HepG2 (cell line): Measurements from ENCODE around the gene AEN. TPM values are rescaled to one million over a fixed set of nuclear protein-coding genes. Genes with fewer than 3 reads are reported as not detected.

Source experiments
- ATAC-seq: fragments of 200-7000 bp; cut with Tn5 transposase; 3 replicates; pipeline ENCODE4 v1.9.1; 2020; ENCODE audit warnings: mild to moderate bottlenecking, moderate library complexity
- BruUV-seq: library from RNA; stranded (reverse); fragments of 400-500 nt; replicated peaks from 2 replicates; lab custom pipeline; 2021; lab: Mats Ljungman, UMichigan
- CTCF ChIA-PET: fragments of 300-600 bp; formaldehyde crosslinking; extraction: SDS; loops from one replicate; lab custom pipeline; 2021; ENCODE audit warnings: low total read pairs, inconsistent platforms, low intra/inter-chr PET ratio; lab: Yijun Ruan, JAX
- POLR2A ChIA-PET: fragments of 350-600 bp; sonication (Branson Sonifier 250); formaldehyde crosslinking; loops from one replicate; lab custom pipeline; 2020; ENCODE audit warnings: antibody characterized with exemption, inconsistent platforms; lab: Yijun Ruan, JAX
- DNase-seq: peaks from one replicate; pipeline ENCODE4 v3.0.0-alpha.2; 2015; ENCODE audit warnings: low spot score
- FAIRE-seq: peaks from 3 replicates; lab custom pipeline; 2011; peaks lifted over from hg19 to GRCh38; lab: Jason Lieb, UNC
- H2AFZ ChIP-seq: one replicate; pipeline ENCODE4 v1.6.1; 2011; ENCODE audit warnings: low read length, inconsistent platforms
- H3K27ac ChIP-seq: fragments of 300-600 bp; 3 replicates; pipeline ENCODE4 v1.8.0; 2011; ENCODE audit warnings: mixed run types, mild to moderate bottlenecking, mixed read lengths, low read length, inconsistent platforms; ENCODE audit not compliant: insufficient read depth; ENCODE audit errors: extremely low read length
- H3K27me3 ChIP-seq, 2 experiments: fragments of 200-600 bp in 1 of 2; 2 replicates in 1 of 2; 3 replicates in 1 of 2; pipeline versions ENCODE4 v1.6.0 to v1.8.0; 2011; ENCODE audit warnings: low read length in 2 of 2, mild to moderate bottlenecking in 2 of 2, moderate library complexity in 2 of 2, inconsistent platforms in 1 of 2; ENCODE audit not compliant: insufficient read depth in 2 of 2, control insufficient read depth in 1 of 2
- H3K36me3 ChIP-seq, 2 experiments: fragments of 200-600 bp in 1 of 2; replicated peaks in 1 of 2; 2 replicates in 1 of 2; 3 replicates in 1 of 2; pipeline versions ENCODE4 v1.5.1 to v1.8.0; 2011; ENCODE audit warnings: low read length in 2 of 2, inconsistent platforms in 1 of 2; ENCODE audit not compliant: insufficient read depth in 2 of 2, control insufficient read depth in 1 of 2
- H3K4me1 ChIP-seq: 2 replicates; pipeline ENCODE4 v1.5.1; 2012; ENCODE audit warnings: low read length, inconsistent platforms; ENCODE audit not compliant: insufficient read depth
- H3K4me2 ChIP-seq: 2 replicates; pipeline ENCODE4 v1.6.0; 2011; ENCODE audit warnings: low read depth, low read length, inconsistent platforms
- H3K4me3 ChIP-seq, 3 experiments: fragments of 200-600 bp in 1 of 3; sonication (generic), shearing (Covaris generic) in 1 of 3; replicated peaks in 1 of 3; 2 replicates each; pipeline ENCODE4 v1.5.1; 2011 to 2016; ENCODE audit warnings: low read length in 3 of 3, inconsistent platforms in 2 of 3, low read depth in 2 of 3, mild to moderate bottlenecking in 2 of 3, control low read depth in 1 of 3, mixed read lengths in 1 of 3; ENCODE audit not compliant: insufficient read depth in 1 of 3
- H3K79me2 ChIP-seq: one replicate; pipeline ENCODE4 v1.6.1; 2011; ENCODE audit warnings: low read length, inconsistent platforms; ENCODE audit not compliant: insufficient read depth
- H3K9ac ChIP-seq: 2 replicates; pipeline ENCODE4 v1.6.0; 2011; ENCODE audit warnings: mild to moderate bottlenecking, low read depth, low read length, inconsistent platforms; ENCODE audit not compliant: insufficient read depth
- H3K9me3 ChIP-seq: 2 replicates; pipeline ENCODE4 v1.5.1; 2012; ENCODE audit warnings: mild to moderate bottlenecking, low read length
- H4K20me1 ChIP-seq: 2 replicates; pipeline ENCODE4 v1.6.0; 2011; ENCODE audit warnings: inconsistent platforms, mild to moderate bottlenecking, low read length, moderate library complexity; ENCODE audit not compliant: insufficient read depth
- ASH2L ChIP-seq: fragments of 300-600, 200-600 bp; sonication (generic); IDR thresholded peaks from 2 replicates; pipeline ENCODE4 v1.7.0; 2017; ENCODE audit warnings: low read depth, mild to moderate bottlenecking, moderate library complexity, mixed read lengths, low read length; ENCODE audit not compliant: insufficient read length
- ELF1 ChIP-seq: sonication (generic); formaldehyde crosslinking; IDR thresholded peaks from 2 replicates; pipeline ENCODE4 v1.4.0; 2020; ENCODE audit warnings: missing genetic modification reagents
- SALL1 ChIP-seq: sonication (generic); formaldehyde crosslinking; IDR thresholded peaks from 2 replicates; pipeline ENCODE4 v1.8.0; 2022; ENCODE audit warnings: mild to moderate bottlenecking, missing genetic modification reagents
- SKIL ChIP-seq: sonication (generic); formaldehyde crosslinking; IDR thresholded peaks from 2 replicates; pipeline ENCODE4 v1.8.0; 2022; ENCODE audit warnings: missing genetic modification reagents, mild to moderate bottlenecking, moderate library complexity, borderline replicate concordance
- TRIM22 ChIP-seq: fragments of 450-650 bp; IDR thresholded peaks from 2 replicates; pipeline ENCODE4 v1.6.1; 2017
- ZBTB38 ChIP-seq: sonication (generic); formaldehyde crosslinking; IDR thresholded peaks from 2 replicates; pipeline ENCODE4 v1.5.1; 2020; ENCODE audit warnings: mild to moderate bottlenecking, missing genetic modification reagents
- ZNF205 ChIP-seq: IDR thresholded peaks from 2 replicates; pipeline ENCODE4 v1.6.1; 2018; ENCODE audit warnings: missing biosample characterization, missing genetic modification reagents
- ZNF547 ChIP-seq: sonication (generic); formaldehyde crosslinking; IDR thresholded peaks from 2 replicates; pipeline ENCODE4 v1.5.1; 2020; ENCODE audit warnings: mild to moderate bottlenecking, missing genetic modification reagents
- ZNF761 ChIP-seq: sonication (generic); formaldehyde crosslinking; conservative IDR thresholded peaks from 2 replicates; pipeline ENCODE4 v1.4.0; 2020; ENCODE audit warnings: mild to moderate bottlenecking, missing genetic modification reagents
- ZNF891 ChIP-seq: sonication (generic); formaldehyde crosslinking; IDR thresholded peaks from 2 replicates; pipeline ENCODE4 v1.5.0; 2020; ENCODE audit warnings: mild to moderate bottlenecking, missing genetic modification reagents
- WGBS: methylation state at CpG from one replicate; pipeline ENCODE4 v1.1.6; 2017; ENCODE audit warnings: low lambda C conversion rate; 5-methylcytosine and 5-hydroxymethylcytosine counted together
- in situ Hi-C: cut with HindIII; loops from 2 replicates; pipeline ENCODE4 v1.10.0; 2017; ENCODE audit warnings: low pct_unique_long_range_greater_than_20kb; ENCODE audit not compliant: extremely low pct_ligation_motif_present
- intact Hi-C: fragments of 100-400 bp; cut with micrococcal nuclease; formaldehyde crosslinking; loops from one replicate; pipeline ENCODE4 v1.10.0; 2022; ENCODE audit not compliant: unreplicated experiment
- polyA plus RNA-seq, 8 experiments: library from polyadenylated mRNA; depleted of rRNA in 3 of 8; stranded (reverse) in 7 of 8; unstranded in 1 of 8; fragments of >200 nt; fragmentation: Illumina TruSeq in 4 of 8; extraction: Trizol in 4 of 8; gene quantifications; 2 replicates each; pipeline versions ENCODE4 v1.2.1 to v1.2.3, GENCODE V29; 2011 to 2016; ENCODE audit warnings: low read depth in 4 of 8, missing spikeins in 1 of 8, mixed read lengths in 1 of 8; ENCODE audit not compliant: insufficient read depth in 1 of 8
- total RNA-seq, 5 experiments: library from RNA; depleted of rRNA; stranded (reverse); fragments of >200 nt; fragmentation: Illumina TruSeq; extraction: Trizol; gene quantifications; 2 replicates each; pipeline ENCODE4 v1.2.3, GENCODE V29; 2016; ENCODE audit warnings: low read depth in 1 of 5
- TF ChIP-seq, protein P1 (sequence below): sonication (generic); formaldehyde crosslinking; IDR thresholded peaks from 2 replicates; pipeline ENCODE4 v1.9.0; 2022; ENCODE audit warnings: missing genetic modification reagents, mild to moderate bottlenecking, borderline replicate concordance
- TF ChIP-seq, protein P2 (sequence below): sonication (generic); formaldehyde crosslinking; IDR thresholded peaks from 2 replicates; pipeline ENCODE4 v1.4.0; 2020; ENCODE audit warnings: missing genetic modification reagents, borderline replicate concordance
- TF ChIP-seq, protein P3 (sequence below): sonication (generic); formaldehyde crosslinking; IDR thresholded peaks from 2 replicates; pipeline ENCODE4 v1.9.0; 2022; ENCODE audit warnings: low read depth, missing genetic modification reagents

AEN gene
- total and polyA plus RNA-seq, 2 of the 13 experiments (the other 11 are each of a cell fraction or from before 2014, with no cell fraction given), result 51.3 to 118 TPM

GRCh38 chr15:88681610-88682221 is 60.6 kb downstream of the AEN start:
- DNase-seq (peak; percentile 79), ATAC-seq (peak; percentile 99), FAIRE-seq (peak; percentile 74)
- intact Hi-C loops, result no loop called here
- peak overlapping the region; percentile 67 for H2AFZ ChIP-seq
- H3K79me2 ChIP-seq, result no peaks in the 10 kb centered on the region
- in situ Hi-C loops, result no loop called here
- peak overlapping the region; percentile 54 for H3K27ac ChIP-seq
- H3K4me2 ChIP-seq, result peak overlapping the region; percentile 93
- H4K20me1 ChIP-seq, result no peaks in the 10 kb centered on the region
- BruUV-seq, result no TSS peak
- H3K4me1 ChIP-seq, result peaks cover 27% of the 10 kb centered on the region
- H3K9me3 ChIP-seq, result no peaks in the 10 kb centered on the region
- H3K9ac ChIP-seq, result peak overlapping the region; percentile 54
- WGBS, result 3% methylated on average over 6 of the region's 13 CpGs
- POLR2A ChIA-PET, result interaction anchor here (1.9 kb wide), 1 partner anchor 43 kb away, joined by 5 read pairs; the partner anchor contains the start of gene ISG20
- no peaks in the 10 kb centered on the region for H3K36me3 ChIP-seq
- CTCF ChIA-PET, result no interaction called here
- peak overlapping the region; percentile 36 to 66 (median 38); a peak in 5 of 6 replicates for H3K4me3 ChIP-seq
- peaks cover 0 to 5% of the 10 kb centered on the region in 2 experiments; a peak in 1 of 5 replicates for H3K27me3 ChIP-seq
- TF ChIP-seq, protein P1, sequence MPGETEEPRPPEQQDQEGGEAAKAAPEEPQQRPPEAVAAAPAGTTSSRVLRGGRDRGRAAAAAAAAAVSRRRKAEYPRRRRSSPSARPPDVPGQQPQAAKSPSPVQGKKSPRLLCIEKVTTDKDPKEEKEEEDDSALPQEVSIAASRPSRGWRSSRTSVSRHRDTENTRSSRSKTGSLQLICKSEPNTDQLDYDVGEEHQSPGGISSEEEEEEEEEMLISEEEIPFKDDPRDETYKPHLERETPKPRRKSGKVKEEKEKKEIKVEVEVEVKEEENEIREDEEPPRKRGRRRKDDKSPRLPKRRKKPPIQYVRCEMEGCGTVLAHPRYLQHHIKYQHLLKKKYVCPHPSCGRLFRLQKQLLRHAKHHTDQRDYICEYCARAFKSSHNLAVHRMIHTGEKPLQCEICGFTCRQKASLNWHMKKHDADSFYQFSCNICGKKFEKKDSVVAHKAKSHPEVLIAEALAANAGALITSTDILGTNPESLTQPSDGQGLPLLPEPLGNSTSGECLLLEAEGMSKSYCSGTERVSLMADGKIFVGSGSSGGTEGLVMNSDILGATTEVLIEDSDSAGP (CRISPR knock-in tag), result peak; percentile 81; the same call in 1 of the 2 replicates
- peak; percentile 57 for TF ChIP-seq SALL1
- TF ChIP-seq ZNF547 (CRISPR knock-in tag), result peak; percentile 26; the same call in 1 of the 2 replicates
- 0 out of 2 replicates have a peak, but pooled peaks have one; percentile 11 for TF ChIP-seq SKIL (CRISPR knock-in tag)
- TF ChIP-seq, protein P2, sequence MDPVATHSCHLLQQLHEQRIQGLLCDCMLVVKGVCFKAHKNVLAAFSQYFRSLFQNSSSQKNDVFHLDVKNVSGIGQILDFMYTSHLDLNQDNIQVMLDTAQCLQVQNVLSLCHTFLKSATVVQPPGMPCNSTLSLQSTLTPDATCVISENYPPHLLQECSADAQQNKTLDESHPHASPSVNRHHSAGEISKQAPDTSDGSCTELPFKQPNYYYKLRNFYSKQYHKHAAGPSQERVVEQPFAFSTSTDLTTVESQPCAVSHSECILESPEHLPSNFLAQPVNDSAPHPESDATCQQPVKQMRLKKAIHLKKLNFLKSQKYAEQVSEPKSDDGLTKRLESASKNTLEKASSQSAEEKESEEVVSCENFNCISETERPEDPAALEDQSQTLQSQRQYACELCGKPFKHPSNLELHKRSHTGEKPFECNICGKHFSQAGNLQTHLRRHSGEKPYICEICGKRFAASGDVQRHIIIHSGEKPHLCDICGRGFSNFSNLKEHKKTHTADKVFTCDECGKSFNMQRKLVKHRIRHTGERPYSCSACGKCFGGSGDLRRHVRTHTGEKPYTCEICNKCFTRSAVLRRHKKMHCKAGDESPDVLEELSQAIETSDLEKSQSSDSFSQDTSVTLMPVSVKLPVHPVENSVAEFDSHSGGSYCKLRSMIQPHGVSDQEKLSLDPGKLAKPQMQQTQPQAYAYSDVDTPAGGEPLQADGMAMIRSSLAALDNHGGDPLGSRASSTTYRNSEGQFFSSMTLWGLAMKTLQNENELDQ (CRISPR knock-in tag), result no peak
- peak; percentile 66; the same call in 1 of the 2 replicates for TF ChIP-seq ZNF891 (CRISPR knock-in tag)
- no peak for TF ChIP-seq ZBTB38
- no peak for TF ChIP-seq TRIM22
- 0 out of 2 replicates have a peak, but pooled peaks have one; percentile 28 for TF ChIP-seq ZNF761 (CRISPR knock-in tag)
- peak; percentile 83 for TF ChIP-seq ZNF205 (CRISPR knock-in tag)
- peak; percentile 19 for TF ChIP-seq ASH2L
- peak; percentile 48; the same call in 1 of the 2 replicates for TF ChIP-seq ELF1 (CRISPR knock-in tag)
- TF ChIP-seq, protein P3, sequence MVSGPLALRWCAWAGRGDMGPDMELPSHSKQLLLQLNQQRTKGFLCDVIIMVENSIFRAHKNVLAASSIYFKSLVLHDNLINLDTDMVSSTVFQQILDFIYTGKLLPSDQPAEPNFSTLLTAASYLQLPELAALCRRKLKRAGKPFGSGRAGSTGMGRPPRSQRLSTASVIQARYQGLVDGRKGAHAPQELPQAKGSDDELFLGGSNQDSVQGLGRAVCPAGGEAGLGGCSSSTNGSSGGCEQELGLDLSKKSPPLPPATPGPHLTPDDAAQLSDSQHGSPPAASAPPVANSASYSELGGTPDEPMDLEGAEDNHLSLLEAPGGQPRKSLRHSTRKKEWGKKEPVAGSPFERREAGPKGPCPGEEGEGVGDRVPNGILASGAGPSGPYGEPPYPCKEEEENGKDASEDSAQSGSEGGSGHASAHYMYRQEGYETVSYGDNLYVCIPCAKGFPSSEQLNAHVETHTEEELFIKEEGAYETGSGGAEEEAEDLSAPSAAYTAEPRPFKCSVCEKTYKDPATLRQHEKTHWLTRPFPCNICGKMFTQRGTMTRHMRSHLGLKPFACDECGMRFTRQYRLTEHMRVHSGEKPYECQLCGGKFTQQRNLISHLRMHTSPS, result peak; percentile 61
